Testis (tissue), 3 donors: Measurements from ENCODE around the gene FHOD3. TPM values are rescaled to one million over a fixed set of nuclear protein-coding genes. Genes with fewer than 3 reads are reported as not detected.

Experiments used
- DNase-seq: peaks from one replicate; pipeline ENCODE4 v3.0.0-alpha.2; 2019
- H3K27ac ChIP-seq, 2 donors: fragments of 200-600 bp; sonication (generic); one replicate each; pipeline ENCODE4 v1.5.1; 2019
- H3K27me3 ChIP-seq: fragments of 200-600 bp; sonication (generic); one replicate; pipeline ENCODE4 v1.5.1; 2019
- H3K36me3 ChIP-seq: fragments of 200-600 bp; sonication (generic); one replicate; pipeline ENCODE4 v1.5.1; 2017; ENCODE audit warnings: low read depth; ENCODE audit errors: missing control alignments
- H3K4me1 ChIP-seq: fragments of 200-600 bp; sonication (generic); one replicate; pipeline ENCODE4 v1.5.1; 2019
- H3K4me3 ChIP-seq, 2 donors: fragments of 200-600 bp; sonication (generic); one replicate each; pipeline ENCODE4 v1.5.1; 2017 to 2019
- H3K9me3 ChIP-seq: fragments of 200-600 bp; sonication (generic); one replicate; pipeline ENCODE4 v1.5.1; 2017
- CTCF ChIP-seq, 3 experiments: fragments of 450-650 bp in 2 of 3; fragments of 200-600 bp in 1 of 3; sonication (generic) in 1 of 3; IDR thresholded peaks; one replicate each; pipeline ENCODE4 v1.5.1; 2016 to 2019; ENCODE audit warnings: antibody characterized with exemption in 3 of 3, mild to moderate bottlenecking in 2 of 3, moderate library complexity in 1 of 3
- POLR2A ChIP-seq: fragments of 450-650 bp; IDR thresholded peaks from one replicate; pipeline ENCODE4 v1.6.1; 2017; ENCODE audit warnings: antibody characterized with exemption, mild to moderate bottlenecking, moderate library complexity
- WGBS, 2 donors: methylation state at CpG; one replicate each; pipeline ENCODE4 v1.1.5; 2018; 5-methylcytosine and 5-hydroxymethylcytosine counted together
- intact Hi-C: fragments of 100-400 bp; cut with DNase I; formaldehyde crosslinking; loops from one replicate; pipeline ENCODE4 v1.15.1; 2023; ENCODE audit warnings: low total_unique reads
- polyA plus RNA-seq: library from polyadenylated mRNA; stranded (reverse); fragments of 350-450 nt; fragmentation: Illumina TruSeq; extraction: RNeasy Lipid Tissue Mini Kit (QIAGEN cat#74804); gene quantifications from one replicate; pipeline ENCODE4 v1.2.3, GENCODE V29; 2014; ENCODE audit warnings: low read depth, low replicate concordance; ENCODE audit not compliant: insufficient read depth
- total RNA-seq, 2 donors: library from RNA; depleted of rRNA; stranded (reverse); fragments of >200 nt; gene quantifications; one replicate each; pipeline ENCODE4 v1.2.3, GENCODE V29; 2016

Gene FHOD3
- total and polyA plus RNA-seq, 3 donors from 2014 or later, result 6.5 to 46.8 (median 37.3) TPM

- TF ChIP-seq POLR2A (no peak), CTCF (IDR thresholded peaks at IDR 0.05) (no peak)
- Histone ChIP-seq H3K4me1 (no peaks in the 10 kb centered on the region), H3K9me3 (no peaks in the 10 kb centered on the region), H3K27me3 (no peaks in the 10 kb centered on the region), H3K4me3 (no peak overlapping the region), H3K36me3 (no peaks in the 10 kb centered on the region), H3K27ac (no peak overlapping the region)
- intact Hi-C loops, result no loop called here
- no peak for DNase-seq
- 80 to 90% methylated on average over 3 of the region's 3 CpGs for WGBS, 2 donors
Observed at GRCh38 chr18:36279001-36279400, 18.5 kb upstream of the FHOD3 start.

GRCh38 chr18:36281936-36282335 is 15.6 kb upstream of the FHOD3 start:
- Histone ChIP-seq H3K9me3 (no peaks in the 10 kb centered on the region), H3K27me3 (no peaks in the 10 kb centered on the region), H3K4me3 (no peak overlapping the region), H3K4me1 (peaks cover 4% of the 10 kb centered on the region), H3K27ac (no peak overlapping the region), H3K36me3 (no peaks in the 10 kb centered on the region)
- TF ChIP-seq CTCF (IDR thresholded peaks at IDR 0.05) (no peak), POLR2A (no peak)
- 68 to 71% methylated on average over 3 of the region's 3 CpGs for WGBS, 2 donors
- DNase-seq, result peak; percentile 45
- intact Hi-C loops, result no loop called here

- intact Hi-C loops, result no loop called here
- no peaks in the 10 kb centered on the region for H3K9me3 ChIP-seq
- no peak overlapping the region for H3K27ac ChIP-seq
- H3K4me3 ChIP-seq, result no peak overlapping the region
- peaks cover 4% of the 10 kb centered on the region for H3K4me1 ChIP-seq
- no peaks in the 10 kb centered on the region for H3K27me3 ChIP-seq
- 79 to 83% methylated on average over 6 of the region's 6 CpGs for WGBS, 2 donors
- TF ChIP-seq CTCF (IDR thresholded peaks at IDR 0.05) (no peak), POLR2A (no peak)
- no peaks in the 10 kb centered on the region for H3K36me3 ChIP-seq
- no peak for DNase-seq
Observed at GRCh38 chr18:36283448-36283847, 14.1 kb upstream of the FHOD3 start.

- Histone ChIP-seq H3K27me3 (no peaks in the 10 kb centered on the region), H3K4me1 (peaks cover 4% of the 10 kb centered on the region), H3K4me3 (no peak overlapping the region), H3K9me3 (no peaks in the 10 kb centered on the region), H3K36me3 (no peaks in the 10 kb centered on the region), H3K27ac (no peak overlapping the region)
- TF ChIP-seq POLR2A, result no peak
- TF ChIP-seq CTCF (IDR thresholded peaks at IDR 0.05), result no peak
- intact Hi-C loops, result no loop called here
- WGBS, 2 donors, result 32 to 44% methylated on average over 3 to 4 of the region's 4 CpGs
- DNase-seq, result no peak
Observed at GRCh38 chr18:36284268-36284667, 13.2 kb upstream of the FHOD3 start.

- DNase-seq, result peak; percentile 72
- 34 to 37% methylated on average over 6 of the region's 6 CpGs for WGBS, 2 donors
Observed at GRCh38 chr18:36284671-36285295, 12.7 kb upstream of the FHOD3 start.

More at GRCh38 chr18:36284671-36285295, 12.7 kb upstream of the FHOD3 start:
- Histone ChIP-seq H3K4me3 (no peak overlapping the region), H3K4me1 (peaks cover 4% of the 10 kb centered on the region), H3K9me3 (no peaks in the 10 kb centered on the region), H3K27ac (no peak overlapping the region), H3K27me3 (no peaks in the 10 kb centered on the region), H3K36me3 (no peaks in the 10 kb centered on the region)
- intact Hi-C loops, result loop anchor here (5.0 kb wide), 1 partner anchor 192 kb away; no protein-coding TSS in a partner anchor
- TF ChIP-seq POLR2A (no peak), CTCF (IDR thresholded peaks at IDR 0.05) (peak; percentile 92 to 93 (median 93))
